ENCODE measurements around the gene RCC2. TPM values are rescaled to one million over a fixed set of nuclear protein-coding genes. Genes with fewer than 3 reads are reported as not detected.

Gene RCC2
- total and polyA plus RNA-seq, 2 donors (not counting 3 experiments of a cell fraction or from before 2014, with no cell fraction given), result 137 to 166 TPM

DNA sequence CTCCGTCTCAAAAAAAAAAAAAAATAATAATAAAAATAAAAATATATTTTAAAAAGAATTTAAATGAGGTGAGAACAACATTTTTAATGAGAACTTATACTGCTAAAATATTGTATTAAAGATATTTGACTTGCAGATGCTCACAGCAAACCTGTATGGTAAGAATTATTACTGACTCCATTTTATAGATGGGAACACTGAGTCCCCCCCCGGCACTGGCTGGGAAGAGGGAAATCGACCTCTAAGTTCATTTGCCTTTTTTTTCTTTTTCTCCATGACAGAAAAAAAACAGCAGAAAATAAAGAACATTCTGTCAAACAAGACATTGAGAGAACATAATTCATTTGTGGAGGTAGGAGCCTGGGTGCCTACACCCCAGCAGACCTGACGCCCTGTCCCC is 80.9 kb downstream of the RCC2 start:
- Histone ChIP-seq H3K4me1 (ENCODE audit: control insufficient read depth, extremely low read depth, insufficient read depth, low read length) (no peaks in the 10 kb centered on the region), H3K27ac (ENCODE audit: insufficient read depth, low read depth, low read length) (no peak overlapping the region), H3K4me2 (ENCODE audit: insufficient read depth, low read length) (no peak overlapping the region), H3K79me2 (ENCODE audit: control insufficient read depth, insufficient read depth, low read length) (no peaks in the 10 kb centered on the region), H4K20me1 (replicated peaks; ENCODE audit: control insufficient read depth, extremely low read depth, insufficient read depth, low read length) (no peaks in the 10 kb centered on the region), H3K9me1 (replicated peaks; ENCODE audit: control insufficient read depth, extremely low read depth, insufficient read depth, low read length) (no peaks in the 10 kb centered on the region), H3K36me3 (ENCODE audit: control insufficient read depth in 2 of 2, extremely low read depth in 1 of 2, insufficient read depth in 2 of 2, low read length in 2 of 2) (no peaks in the 10 kb centered on the region), H3K9ac (replicated peaks; ENCODE audit: extremely low read depth, insufficient read depth, low read length) (no peak overlapping the region), H3K27me3 (ENCODE audit: control insufficient read depth in 2 of 2, insufficient read depth in 2 of 2, low read length in 2 of 2) (no peaks in the 10 kb centered on the region), H3K4me3 (replicated peaks in 1 of 3; ENCODE audit: insufficient read depth in 1 of 3, low read depth in 1 of 3, low read length in 3 of 3) (no peak overlapping the region), H2AFZ (ENCODE audit: low read depth, low read length) (no peak overlapping the region), H3K9me3 (replicated peaks; ENCODE audit: control insufficient read depth, insufficient read depth, low read length) (no peaks in the 10 kb centered on the region)
- POLR2A ChIA-PET, result no interaction called here
- FAIRE-seq, result no peak
- DNase-seq (ENCODE audit: low read depth, low spot score), result no peak
- CTCF ChIA-PET, result no interaction called here
- TF ChIP-seq, protein P1, sequence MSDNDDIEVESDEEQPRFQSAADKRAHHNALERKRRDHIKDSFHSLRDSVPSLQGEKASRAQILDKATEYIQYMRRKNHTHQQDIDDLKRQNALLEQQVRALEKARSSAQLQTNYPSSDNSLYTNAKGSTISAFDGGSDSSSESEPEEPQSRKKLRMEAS (IDR thresholded peaks at IDR 0.05; ENCODE audit: insufficient read depth, insufficient read length), result no peak
- TF ChIP-seq POLR2AphosphoS5 (IDR thresholded peaks at IDR 0.05; ENCODE audit: insufficient read depth, low read depth, low read length) (no peak), JUN (IDR thresholded peaks at IDR 0.05; ENCODE audit: borderline replicate concordance, insufficient read depth, insufficient read length, low read depth) (no peak), GATA2 (IDR thresholded peaks at IDR 0.05; ENCODE audit: insufficient read depth, insufficient read length, low read depth, low read length) (no peak), POLR2A (IDR thresholded peaks at IDR 0.05; ENCODE audit: low read depth, low read length) (no peak), EZH2 (IDR thresholded peaks at IDR 0.05; ENCODE audit: borderline replicate concordance, low read depth, low read length, severe bottlenecking) (no peak), MYC (IDR thresholded peaks at IDR 0.05; ENCODE audit: low read depth, low read length) (no peak), FOS (IDR thresholded peaks at IDR 0.05; ENCODE audit: borderline replicate concordance, insufficient read depth, low read length) (no peak)
- TF ChIP-seq, protein P2, sequence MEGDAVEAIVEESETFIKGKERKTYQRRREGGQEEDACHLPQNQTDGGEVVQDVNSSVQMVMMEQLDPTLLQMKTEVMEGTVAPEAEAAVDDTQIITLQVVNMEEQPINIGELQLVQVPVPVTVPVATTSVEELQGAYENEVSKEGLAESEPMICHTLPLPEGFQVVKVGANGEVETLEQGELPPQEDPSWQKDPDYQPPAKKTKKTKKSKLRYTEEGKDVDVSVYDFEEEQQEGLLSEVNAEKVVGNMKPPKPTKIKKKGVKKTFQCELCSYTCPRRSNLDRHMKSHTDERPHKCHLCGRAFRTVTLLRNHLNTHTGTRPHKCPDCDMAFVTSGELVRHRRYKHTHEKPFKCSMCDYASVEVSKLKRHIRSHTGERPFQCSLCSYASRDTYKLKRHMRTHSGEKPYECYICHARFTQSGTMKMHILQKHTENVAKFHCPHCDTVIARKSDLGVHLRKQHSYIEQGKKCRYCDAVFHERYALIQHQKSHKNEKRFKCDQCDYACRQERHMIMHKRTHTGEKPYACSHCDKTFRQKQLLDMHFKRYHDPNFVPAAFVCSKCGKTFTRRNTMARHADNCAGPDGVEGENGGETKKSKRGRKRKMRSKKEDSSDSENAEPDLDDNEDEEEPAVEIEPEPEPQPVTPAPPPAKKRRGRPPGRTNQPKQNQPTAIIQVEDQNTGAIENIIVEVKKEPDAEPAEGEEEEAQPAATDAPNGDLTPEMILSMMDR (IDR thresholded peaks at IDR 0.05; ENCODE audit: extremely low read depth in 1 of 2, insufficient read depth in 1 of 2, low read depth in 1 of 2, low read length in 2 of 2), result no peak
- no TSS peak for BruUV-seq (replicated peaks)
- dilution Hi-C loops (cut with MboI; ENCODE audit: extremely low pct_ligation_motif_present, low sequenced_read_pairs) (no loop called here), intact Hi-C loops (cut with micrococcal nuclease) (no loop called here)

Other genes starting within 250 kb of the RCC2 start
- not detected in 2 replicates for gene PADI1, start 234.5 kb downstream of the RCC2 start, total RNA-seq
- gene PADI1, start 234.5 kb downstream of the RCC2 start, polyA plus RNA-seq, result 0.01 and 0.03 TPM in 2 replicates
- gene PADI3, start 190.6 kb downstream of the RCC2 start, total RNA-seq, result not detected in 2 replicates
- gene PADI3, start 190.6 kb downstream of the RCC2 start, polyA plus RNA-seq, result not detected in 2 replicates
- not detected in 2 replicates for gene PADI4, start 131.5 kb downstream of the RCC2 start, total RNA-seq
- not detected in 2 replicates for gene PADI4, start 131.5 kb downstream of the RCC2 start, polyA plus RNA-seq
- gene PADI6, start 67.5 kb downstream of the RCC2 start, total RNA-seq, result not detected in 2 replicates
- not detected in 2 replicates for gene PADI6, start 67.5 kb downstream of the RCC2 start, polyA plus RNA-seq
- 4.3 and 5.2 TPM in 2 replicates for gene ARHGEF10L, start 100.0 kb upstream of the RCC2 start, total RNA-seq
- gene ARHGEF10L, start 100.0 kb upstream of the RCC2 start, polyA plus RNA-seq, result 1.9 and 3.3 TPM in 2 replicates